HepG2 (cell line): Measurements from ENCODE around the gene GPR17. TPM values are rescaled to one million over a fixed set of nuclear protein-coding genes. Genes with fewer than 3 reads are reported as not detected.

Source experiments
- ATAC-seq: fragments of 200-7000 bp; cut with Tn5 transposase; 3 replicates; pipeline ENCODE4 v1.9.1; 2020; ENCODE audit warnings: mild to moderate bottlenecking, moderate library complexity
- BruUV-seq: library from RNA; stranded (reverse); fragments of 400-500 nt; replicated peaks from 2 replicates; lab custom pipeline; 2021; lab: Mats Ljungman, UMichigan
- CTCF ChIA-PET: fragments of 300-600 bp; formaldehyde crosslinking; extraction: SDS; loops from one replicate; lab custom pipeline; 2021; ENCODE audit warnings: low total read pairs, inconsistent platforms, low intra/inter-chr PET ratio; lab: Yijun Ruan, JAX
- POLR2A ChIA-PET: fragments of 350-600 bp; sonication (Branson Sonifier 250); formaldehyde crosslinking; loops from one replicate; lab custom pipeline; 2020; ENCODE audit warnings: antibody characterized with exemption, inconsistent platforms; lab: Yijun Ruan, JAX
- DNase-seq: peaks from one replicate; pipeline ENCODE4 v3.0.0-alpha.2; 2015; ENCODE audit warnings: low spot score
- FAIRE-seq: peaks from 3 replicates; lab custom pipeline; 2011; peaks lifted over from hg19 to GRCh38; lab: Jason Lieb, UNC
- H2AFZ ChIP-seq: one replicate; pipeline ENCODE4 v1.6.1; 2011; ENCODE audit warnings: low read length, inconsistent platforms
- H3K27ac ChIP-seq: fragments of 300-600 bp; 3 replicates; pipeline ENCODE4 v1.8.0; 2011; ENCODE audit warnings: mixed run types, mild to moderate bottlenecking, mixed read lengths, low read length, inconsistent platforms; ENCODE audit not compliant: insufficient read depth; ENCODE audit errors: extremely low read length
- H3K27me3 ChIP-seq, 2 experiments: fragments of 200-600 bp in 1 of 2; 2 replicates in 1 of 2; 3 replicates in 1 of 2; pipeline versions ENCODE4 v1.6.0 to v1.8.0; 2011; ENCODE audit warnings: low read length in 2 of 2, mild to moderate bottlenecking in 2 of 2, moderate library complexity in 2 of 2, inconsistent platforms in 1 of 2; ENCODE audit not compliant: insufficient read depth in 2 of 2, control insufficient read depth in 1 of 2
- H3K36me3 ChIP-seq, 2 experiments: fragments of 200-600 bp in 1 of 2; replicated peaks in 1 of 2; 2 replicates in 1 of 2; 3 replicates in 1 of 2; pipeline versions ENCODE4 v1.5.1 to v1.8.0; 2011; ENCODE audit warnings: low read length in 2 of 2, inconsistent platforms in 1 of 2; ENCODE audit not compliant: insufficient read depth in 2 of 2, control insufficient read depth in 1 of 2
- H3K4me1 ChIP-seq: 2 replicates; pipeline ENCODE4 v1.5.1; 2012; ENCODE audit warnings: low read length, inconsistent platforms; ENCODE audit not compliant: insufficient read depth
- H3K4me2 ChIP-seq: 2 replicates; pipeline ENCODE4 v1.6.0; 2011; ENCODE audit warnings: low read depth, low read length, inconsistent platforms
- H3K4me3 ChIP-seq, 3 experiments: fragments of 200-600 bp in 1 of 3; sonication (generic), shearing (Covaris generic) in 1 of 3; replicated peaks in 1 of 3; 2 replicates each; pipeline ENCODE4 v1.5.1; 2011 to 2016; ENCODE audit warnings: low read length in 3 of 3, inconsistent platforms in 2 of 3, low read depth in 2 of 3, mild to moderate bottlenecking in 2 of 3, control low read depth in 1 of 3, mixed read lengths in 1 of 3; ENCODE audit not compliant: insufficient read depth in 1 of 3
- H3K79me2 ChIP-seq: one replicate; pipeline ENCODE4 v1.6.1; 2011; ENCODE audit warnings: low read length, inconsistent platforms; ENCODE audit not compliant: insufficient read depth
- H3K9ac ChIP-seq: 2 replicates; pipeline ENCODE4 v1.6.0; 2011; ENCODE audit warnings: mild to moderate bottlenecking, low read depth, low read length, inconsistent platforms; ENCODE audit not compliant: insufficient read depth
- H3K9me3 ChIP-seq: 2 replicates; pipeline ENCODE4 v1.5.1; 2012; ENCODE audit warnings: mild to moderate bottlenecking, low read length
- H4K20me1 ChIP-seq: 2 replicates; pipeline ENCODE4 v1.6.0; 2011; ENCODE audit warnings: inconsistent platforms, mild to moderate bottlenecking, low read length, moderate library complexity; ENCODE audit not compliant: insufficient read depth
- BRF2 ChIP-seq: sonication (generic); formaldehyde crosslinking; IDR thresholded peaks from 2 replicates; pipeline ENCODE4 v1.8.1; 2022; ENCODE audit warnings: mild to moderate bottlenecking, missing genetic modification reagents
- RARA ChIP-seq: IDR thresholded peaks from 2 replicates; pipeline ENCODE4 v1.6.1; 2016; ENCODE audit warnings: missing genetic modification reagents, missing compliant biosample characterization
- RBM39 ChIP-seq: fragments of 200-400 bp; formaldehyde crosslinking; IDR thresholded peaks from one replicate; pipeline ENCODE4 v1.6.1; 2018; ENCODE audit warnings: antibody characterized with exemption, mild to moderate bottlenecking, low read depth, low read length; ENCODE audit not compliant: poor library complexity, severe bottlenecking
- SRF ChIP-seq: IDR thresholded peaks from 2 replicates; pipeline ENCODE4 v1.6.1; 2011; ENCODE audit warnings: mild to moderate bottlenecking, low read depth, low read length, moderate library complexity
- U2AF2 ChIP-seq: fragments of 200-400 bp; formaldehyde crosslinking; IDR thresholded peaks from 2 replicates; pipeline ENCODE4 v1.6.1; 2017; ENCODE audit warnings: low read depth, mild to moderate bottlenecking, low read length
- ZNF512 ChIP-seq: sonication (generic); formaldehyde crosslinking; IDR thresholded peaks from 2 replicates; pipeline ENCODE4 v1.4.0; 2020; ENCODE audit warnings: mild to moderate bottlenecking, missing genetic modification reagents
- whole genome bisulfite sequencing: methylation state at CpG from one replicate; pipeline ENCODE4 v1.1.6; 2017; ENCODE audit warnings: low lambda C conversion rate; 5-methylcytosine and 5-hydroxymethylcytosine counted together
- in situ Hi-C: cut with HindIII; loops from 2 replicates; pipeline ENCODE4 v1.10.0; 2017; ENCODE audit warnings: low pct_unique_long_range_greater_than_20kb; ENCODE audit not compliant: extremely low pct_ligation_motif_present
- intact Hi-C: fragments of 100-400 bp; cut with micrococcal nuclease; formaldehyde crosslinking; loops from one replicate; pipeline ENCODE4 v1.10.0; 2022; ENCODE audit not compliant: unreplicated experiment
- polyA plus RNA-seq, 8 experiments: library from polyadenylated mRNA; depleted of rRNA in 3 of 8; stranded (reverse) in 7 of 8; unstranded in 1 of 8; fragments of >200 nt; fragmentation: Illumina TruSeq in 4 of 8; extraction: Trizol in 4 of 8; gene quantifications; 2 replicates each; pipeline versions ENCODE4 v1.2.1 to v1.2.3, GENCODE V29; 2011 to 2016; ENCODE audit warnings: low read depth in 4 of 8, missing spikeins in 1 of 8, mixed read lengths in 1 of 8; ENCODE audit not compliant: insufficient read depth in 1 of 8
- total RNA-seq, 5 experiments: library from RNA; depleted of rRNA; stranded (reverse); fragments of >200 nt; fragmentation: Illumina TruSeq; extraction: Trizol; gene quantifications; 2 replicates each; pipeline ENCODE4 v1.2.3, GENCODE V29; 2016; ENCODE audit warnings: low read depth in 1 of 5

The GPR17 gene
- total and polyA plus RNA-seq, 2 of the 13 experiments (the other 11 are each of a cell fraction or from before 2014, with no cell fraction given), result not detected

- Histone ChIP-seq H4K20me1 (no peaks in the 10 kb centered on the region; the same call in 1 of the 2 replicates), H3K36me3 (no peaks in the 10 kb centered on the region), H3K27ac (no peak overlapping the region), H3K27me3 (peaks cover 9 to 68% of the 10 kb centered on the region in 2 experiments), H3K9ac (no peak overlapping the region), H3K79me2 (no peaks in the 10 kb centered on the region), H3K4me2 (no peak overlapping the region), H2AFZ (no peak overlapping the region), H3K4me1 (peaks cover 15% of the 10 kb centered on the region), H3K4me3 (no peak overlapping the region), H3K9me3 (no peaks in the 10 kb centered on the region)
- POLR2A ChIA-PET, result no interaction called here
- 56% methylated on average over 17 of the region's 25 CpGs for WGBS
- in situ Hi-C loops (no loop called here), intact Hi-C loops (no loop called here)
- BruUV-seq, result no TSS peak
- ATAC-seq (no peak), DNase-seq (no peak), FAIRE-seq (no peak)
- TF ChIP-seq RBM39, result peak; percentile 35
- TF ChIP-seq SRF, result no peak
- CTCF ChIA-PET, result no interaction called here
Measured at GRCh38 chr2:127681288-127681804, 35.4 kb downstream of the GPR17 start.

- H4K20me1 ChIP-seq, result no peaks in the 10 kb centered on the region; the same call in 1 of the 2 replicates
- intact Hi-C loops, result no loop called here
- in situ Hi-C loops, result no loop called here
- peaks cover 15% of the 10 kb centered on the region for H3K4me1 ChIP-seq
- ChIA-PET CTCF (no interaction called here), POLR2A (no interaction called here)
- WGBS, result 34% methylated on average over 6 of the region's 6 CpGs
- peaks cover 9 to 65% of the 10 kb centered on the region in 2 experiments for H3K27me3 ChIP-seq
- ATAC-seq, result no peak
- no TSS peak for BruUV-seq
- no peak overlapping the region for H3K4me2 ChIP-seq
- H3K36me3 ChIP-seq, result no peaks in the 10 kb centered on the region
- H3K27ac ChIP-seq, result no peak overlapping the region
- no peak for FAIRE-seq
- H3K79me2 ChIP-seq, result no peaks in the 10 kb centered on the region
- H3K9me3 ChIP-seq, result no peaks in the 10 kb centered on the region
- H3K4me3 ChIP-seq, result no peak overlapping the region
- H3K9ac ChIP-seq, result no peak overlapping the region
- peak; percentile 76; the same call in 1 of the 2 replicates for TF ChIP-seq U2AF2
- no peak for TF ChIP-seq RARA (CRISPR knock-in tag)
- 0 out of 2 replicates have a peak, but pooled peaks have one; percentile 35 for TF ChIP-seq ZNF512
- no peak for TF ChIP-seq BRF2
- H2AFZ ChIP-seq, result no peak overlapping the region
- no peak for DNase-seq
Measured at GRCh38 chr2:127681976-127682857, 36.3 kb downstream of the GPR17 start.
